GM12865 (cell line): ENCODE results near the gene SYT2.
A peak's percentile ranks its signal among the peaks of the same experiment; 100 is the strongest.

Experiments
- DNase-seq: peaks from one replicate; pipeline ENCODE4 v3.0.0; 2010; ENCODE audit warnings: low read depth
- H3K4me3 ChIP-seq: 2 replicates; pipeline ENCODE4 v1.5.1; 2011; ENCODE audit warnings: mild to moderate bottlenecking, low read depth, low read length, control low read depth
- TF ChIP-seq, protein P1 (sequence below): IDR thresholded peaks from 2 replicates; pipeline ENCODE4 v1.5.1; 2011; ENCODE audit warnings: low read length, control low read depth, low read depth, inconsistent platforms; ENCODE audit not compliant: insufficient read depth; ENCODE audit errors: missing control alignments

Gene SYT2

DNA sequence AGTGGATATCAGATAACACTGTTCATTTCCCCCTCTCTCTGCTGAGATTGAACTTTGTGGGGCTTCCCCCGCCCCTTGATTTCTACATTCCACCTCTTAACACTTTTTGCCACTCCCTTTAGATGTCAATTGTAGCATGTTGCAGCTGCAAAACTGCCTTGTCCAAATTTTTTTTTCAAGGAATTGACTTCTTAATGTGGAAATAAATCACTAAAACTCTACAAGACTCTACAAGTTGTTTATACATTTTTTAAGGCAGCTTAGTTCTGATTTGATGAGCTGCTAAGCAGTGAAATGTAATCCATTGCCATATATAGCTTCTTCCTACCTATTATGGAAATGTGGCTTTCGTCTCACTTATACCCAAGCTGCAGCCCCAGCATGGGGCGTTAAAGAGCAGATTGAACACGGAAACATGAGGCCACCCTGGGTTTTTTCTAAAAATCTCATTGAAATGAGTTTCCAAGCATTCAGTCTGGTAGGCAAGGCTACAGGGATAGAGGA is 132.2 kb downstream of the SYT2 start:
- DNase-seq = no peak
- no peak overlapping the region for H3K4me3 ChIP-seq
- TF ChIP-seq, protein P1, sequence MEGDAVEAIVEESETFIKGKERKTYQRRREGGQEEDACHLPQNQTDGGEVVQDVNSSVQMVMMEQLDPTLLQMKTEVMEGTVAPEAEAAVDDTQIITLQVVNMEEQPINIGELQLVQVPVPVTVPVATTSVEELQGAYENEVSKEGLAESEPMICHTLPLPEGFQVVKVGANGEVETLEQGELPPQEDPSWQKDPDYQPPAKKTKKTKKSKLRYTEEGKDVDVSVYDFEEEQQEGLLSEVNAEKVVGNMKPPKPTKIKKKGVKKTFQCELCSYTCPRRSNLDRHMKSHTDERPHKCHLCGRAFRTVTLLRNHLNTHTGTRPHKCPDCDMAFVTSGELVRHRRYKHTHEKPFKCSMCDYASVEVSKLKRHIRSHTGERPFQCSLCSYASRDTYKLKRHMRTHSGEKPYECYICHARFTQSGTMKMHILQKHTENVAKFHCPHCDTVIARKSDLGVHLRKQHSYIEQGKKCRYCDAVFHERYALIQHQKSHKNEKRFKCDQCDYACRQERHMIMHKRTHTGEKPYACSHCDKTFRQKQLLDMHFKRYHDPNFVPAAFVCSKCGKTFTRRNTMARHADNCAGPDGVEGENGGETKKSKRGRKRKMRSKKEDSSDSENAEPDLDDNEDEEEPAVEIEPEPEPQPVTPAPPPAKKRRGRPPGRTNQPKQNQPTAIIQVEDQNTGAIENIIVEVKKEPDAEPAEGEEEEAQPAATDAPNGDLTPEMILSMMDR = no peak

DNA sequence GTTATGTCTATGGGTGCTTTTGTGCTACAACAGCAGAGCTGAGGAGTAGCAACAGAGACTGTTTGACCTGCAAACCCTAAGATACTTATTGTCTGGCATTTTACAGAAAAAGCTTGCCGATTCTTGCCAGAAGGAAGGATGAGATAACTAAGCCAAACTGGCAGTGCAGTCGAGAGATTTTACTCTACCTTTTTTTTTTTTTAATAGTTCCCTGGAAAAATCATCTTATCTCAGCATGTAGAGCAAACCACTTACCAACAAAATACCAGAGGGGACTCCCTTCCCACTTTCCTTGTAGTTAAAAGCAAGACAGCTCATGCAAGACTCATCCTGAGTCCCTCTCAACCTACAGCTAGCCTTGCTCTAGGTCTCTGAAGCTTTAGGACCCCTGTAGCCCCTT is 132.9 kb downstream of the SYT2 start:
- TF ChIP-seq, protein P1 = no peak
- H3K4me3 ChIP-seq = no peak overlapping the region
- DNase-seq = no peak

DNA sequence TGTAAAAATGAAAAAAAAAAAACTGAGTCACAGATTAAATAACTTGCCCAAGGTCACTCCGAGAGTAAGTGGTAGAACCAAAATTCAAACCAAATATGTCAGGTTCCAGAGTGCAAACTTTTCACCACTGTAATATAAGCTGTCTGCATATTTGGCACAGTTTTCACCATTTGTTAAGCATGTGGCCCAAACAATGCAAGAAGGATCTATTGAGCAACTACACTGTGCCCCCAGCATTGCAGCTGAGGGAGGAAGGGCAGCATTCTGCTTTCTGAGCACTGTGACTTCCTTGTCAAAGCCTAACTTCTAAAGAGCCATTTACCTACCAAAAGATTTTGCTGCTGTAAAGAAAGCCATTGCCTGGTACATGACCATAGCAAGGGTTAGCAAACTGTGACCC is 133.4 kb downstream of the SYT2 start:
- no peak overlapping the region for H3K4me3 ChIP-seq
- TF ChIP-seq, protein P1 = no peak
- DNase-seq = no peak

DNA sequence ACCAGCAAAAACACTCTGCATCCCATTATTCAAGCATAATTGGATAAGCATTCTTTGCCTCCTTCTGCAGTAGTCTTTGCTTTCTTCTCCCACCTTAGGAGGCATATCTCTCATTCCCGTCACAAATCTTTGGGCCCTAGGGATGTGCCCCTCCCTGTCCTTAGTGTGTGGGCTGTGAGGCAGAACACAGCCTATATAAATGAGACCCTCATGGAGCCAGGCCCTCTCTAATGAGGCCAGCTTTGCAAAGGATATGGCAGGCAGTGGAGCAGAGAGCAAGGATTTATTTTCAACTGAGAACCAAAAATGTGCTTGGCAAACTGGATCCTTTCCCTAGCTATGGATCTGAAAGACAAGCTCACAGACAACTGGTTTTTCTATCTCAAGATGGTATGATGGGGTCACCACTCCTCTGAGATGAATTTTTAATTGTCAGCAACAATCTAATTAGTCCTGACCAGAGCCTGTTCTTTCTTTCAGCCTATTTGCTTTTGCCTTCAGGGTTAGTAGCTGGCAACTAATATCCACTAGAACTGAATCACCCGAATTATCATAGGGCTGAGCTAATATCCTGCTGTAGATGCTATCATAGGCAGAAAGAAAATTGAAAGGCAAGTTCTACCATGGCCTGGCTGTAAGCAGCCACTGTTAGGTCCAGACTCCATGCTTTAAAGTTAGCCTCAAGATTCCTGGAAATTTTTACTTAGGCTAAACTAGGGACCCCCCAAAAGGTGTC is 134.2 kb downstream of the SYT2 start:
- DNase-seq = no peak
- no peak overlapping the region for H3K4me3 ChIP-seq
- TF ChIP-seq, protein P1 = no peak

DNA sequence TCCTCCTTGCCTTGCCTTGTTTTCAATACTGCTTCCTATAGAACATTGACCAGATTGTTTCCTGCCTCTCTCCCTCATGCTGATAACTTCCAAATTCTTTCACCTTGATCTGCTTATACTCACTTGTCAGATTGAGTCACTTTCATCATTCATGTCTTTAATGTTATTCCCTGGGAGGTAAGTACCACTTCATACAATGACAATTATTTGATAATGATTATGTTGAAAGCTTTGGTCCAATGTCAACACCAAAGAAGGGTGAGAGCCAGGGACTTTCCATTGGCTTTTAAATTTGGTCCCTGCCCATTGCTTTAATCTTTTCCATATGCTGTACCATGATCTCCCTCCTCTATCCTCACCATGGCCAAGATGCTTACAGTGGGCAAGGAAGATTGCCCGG is 137.4 kb downstream of the SYT2 start:
- no peak overlapping the region for H3K4me3 ChIP-seq
- TF ChIP-seq, protein P1 = no peak
- no peak for DNase-seq

DNA sequence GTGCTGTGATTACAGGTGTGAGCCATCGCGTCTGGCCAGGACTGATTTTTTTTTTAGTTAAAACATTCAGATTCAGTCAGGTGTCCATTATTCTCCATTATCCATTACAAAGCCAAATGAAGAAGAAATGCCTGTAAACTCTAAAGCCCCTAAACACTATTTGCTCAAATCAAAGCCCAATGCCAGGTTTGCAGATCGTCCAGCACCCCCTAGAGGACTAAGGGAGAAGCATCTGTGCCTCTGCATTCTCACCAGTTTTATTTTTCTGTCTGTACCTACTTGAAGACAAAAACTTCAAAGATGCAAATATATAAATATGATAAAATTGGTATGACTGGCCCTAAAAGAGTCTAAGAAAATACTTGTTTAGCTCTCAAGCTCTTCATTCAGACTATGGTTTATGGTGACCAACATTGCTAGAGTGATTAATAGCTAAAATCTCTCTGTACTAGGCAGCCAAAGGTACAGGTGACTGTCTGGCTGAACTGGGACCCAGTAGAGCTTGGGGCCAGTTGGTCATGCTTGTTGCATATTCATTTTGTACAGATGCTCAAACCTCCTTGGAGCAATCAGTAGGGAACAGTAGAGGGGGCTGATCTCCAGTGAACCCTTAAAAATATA is 138.4 kb downstream of the SYT2 start:
- peak; percentile 69 for DNase-seq

More for the DNA sequence above, 138.4 kb downstream of the SYT2 start:
- H3K4me3 ChIP-seq = no peak overlapping the region
- TF ChIP-seq, protein P1 = peak; percentile 87
